ENCODE measurements around the gene DAGLB. TPM values are rescaled to one million over a fixed set of nuclear protein-coding genes. Genes with fewer than 3 reads are reported as not detected.

The DAGLB gene
- total RNA-seq, 1 donor from 2014 or later: 16.8 TPM

- DNase-seq (ENCODE audit: low spot score): no peak
Observed at GRCh38 chr7:6365451-6365850, 82.3 kb downstream of the DAGLB start.

GRCh38 chr7:6360841-6361240 is 86.9 kb downstream of the DAGLB start:
- DNase-seq (ENCODE audit: low spot score): no peak

GRCh38 chr7:6359734-6360133 is 88.0 kb downstream of the DAGLB start:
- no peak for DNase-seq (ENCODE audit: low spot score)

Other genes starting within 250 kb of the DAGLB start
- 14.9 TPM for gene CYTH3, start 175.3 kb downstream of the DAGLB start, total RNA-seq
- 13.8 TPM for gene FAM220A, start 99.0 kb downstream of the DAGLB start, total RNA-seq
- gene RAC1, start 73.4 kb downstream of the DAGLB start, total RNA-seq: 276 TPM
- 143 TPM for gene KDELR2, start 36.2 kb upstream of the DAGLB start, total RNA-seq
- gene GRID2IP, start 103.5 kb upstream of the DAGLB start, total RNA-seq: 2.6 TPM
- 54.4 TPM for gene ZDHHC4, start 129.5 kb upstream of the DAGLB start, total RNA-seq
- 38.0 TPM for gene INTS15, start 142.1 kb upstream of the DAGLB start, total RNA-seq
- 9.4 TPM for gene ZNF853, start 167.7 kb upstream of the DAGLB start, total RNA-seq
- 44.7 TPM for gene ZNF316, start 189.4 kb upstream of the DAGLB start, total RNA-seq